ENCODE data around the gene RPL18A. TPM values are rescaled to one million over a fixed set of nuclear protein-coding genes. Genes with fewer than 3 reads are reported as not detected.
A peak's percentile ranks its signal among the peaks of the same experiment; 100 is the strongest.
"Not testable (repeated sequence)": the region's sequence is repeated elsewhere in the genome, so short reads cannot be mapped to it uniquely, and the experiment has no call there.

RPL18A gene
- total RNA-seq, 1 donor from 2014 or later = 1,590 TPM

GRCh38 chr19:17883627-17884410 is 24.1 kb downstream of the RPL18A start:
- no peak for TF ChIP-seq CTCF (IDR thresholded peaks at IDR 0.05; ENCODE audit: insufficient read depth, low read length, severe bottlenecking)
- no peak for FAIRE-seq
- DNase-seq (ENCODE audit: low read depth) = no peak
- H3K36me3 ChIP-seq (ENCODE audit: control insufficient read depth, insufficient read depth, low read length) = no peaks in the 10 kb centered on the region
- no peak overlapping the region for H3K4me3 ChIP-seq (ENCODE audit: low read depth, low read length)
- H3K27me3 ChIP-seq (ENCODE audit: control insufficient read depth, insufficient read depth, low read length) = no peaks in the 10 kb centered on the region

GRCh38 chr19:17886515-17886914 is 26.8 kb downstream of the RPL18A start:
- TF ChIP-seq CTCF (IDR thresholded peaks at IDR 0.05; ENCODE audit: insufficient read depth, low read length, severe bottlenecking) = no peak
- H3K4me3 ChIP-seq (ENCODE audit: low read depth, low read length) = no peak overlapping the region
- FAIRE-seq = no peak

GRCh38 chr19:17887221-17887620 is 27.5 kb downstream of the RPL18A start:
- not testable (repeated sequence) for DNase-seq (ENCODE audit: low read depth); FAIRE-seq; H3K27me3 ChIP-seq (ENCODE audit: control insufficient read depth, insufficient read depth, low read length); H3K36me3 ChIP-seq (ENCODE audit: control insufficient read depth, insufficient read depth, low read length); H3K4me3 ChIP-seq (ENCODE audit: low read depth, low read length)

More at GRCh38 chr19:17886515-17886914, 26.8 kb downstream of the RPL18A start:
- Histone ChIP-seq H3K27me3 (ENCODE audit: control insufficient read depth, insufficient read depth, low read length) (no peaks in the 10 kb centered on the region), H3K36me3 (ENCODE audit: control insufficient read depth, insufficient read depth, low read length) (no peaks in the 10 kb centered on the region)
- DNase-seq (ENCODE audit: low read depth) = no peak

- Histone ChIP-seq H3K36me3 (ENCODE audit: control insufficient read depth, insufficient read depth, low read length) (no peaks in the 10 kb centered on the region), H3K27me3 (ENCODE audit: control insufficient read depth, insufficient read depth, low read length) (no peaks in the 10 kb centered on the region)
- no peak for FAIRE-seq
Measured at GRCh38 chr19:17888260-17888659, 28.6 kb downstream of the RPL18A start.

GRCh38 chr19:17889609-17890214 is 30.0 kb downstream of the RPL18A start:
- Histone ChIP-seq H3K4me3 (ENCODE audit: low read depth, low read length) (no peak overlapping the region), H3K36me3 (ENCODE audit: control insufficient read depth, insufficient read depth, low read length) (no peaks in the 10 kb centered on the region), H3K27me3 (ENCODE audit: control insufficient read depth, insufficient read depth, low read length) (no peaks in the 10 kb centered on the region)
- no peak for TF ChIP-seq CTCF (IDR thresholded peaks at IDR 0.05; ENCODE audit: insufficient read depth, low read length, severe bottlenecking)
- DNase-seq (ENCODE audit: low read depth) = peak; percentile 17
- FAIRE-seq = peak; percentile 50

More at GRCh38 chr19:17888260-17888659, 28.6 kb downstream of the RPL18A start:
- no peak for TF ChIP-seq CTCF (IDR thresholded peaks at IDR 0.05; ENCODE audit: insufficient read depth, low read length, severe bottlenecking)
- no peak for DNase-seq (ENCODE audit: low read depth)
- no peak overlapping the region for H3K4me3 ChIP-seq (ENCODE audit: low read depth, low read length)

- Histone ChIP-seq H3K4me3 (ENCODE audit: low read depth, low read length) (no peak overlapping the region), H3K27me3 (ENCODE audit: control insufficient read depth, insufficient read depth, low read length) (no peaks in the 10 kb centered on the region), H3K36me3 (ENCODE audit: control insufficient read depth, insufficient read depth, low read length) (no peaks in the 10 kb centered on the region)
- FAIRE-seq (no peak), DNase-seq (ENCODE audit: low read depth) (no peak)
- TF ChIP-seq CTCF (IDR thresholded peaks at IDR 0.05; ENCODE audit: insufficient read depth, low read length, severe bottlenecking) = no peak
Measured at GRCh38 chr19:17893766-17894165, 34.1 kb downstream of the RPL18A start.

Measured in bronchial epithelial cell (primary cell).